NCI-H1417 (cell line): ENCODE data around the gene TPST2.

Source experiments
- DNase-seq, 3 experiments: peaks; one replicate each; lab custom pipeline; 2025; lab: John Stamatoyannopoulos, UW

Gene TPST2

GRCh38 chr22:26496456-26496855, 93.5 kb downstream of the TPST2 start:
- DNase-seq = no peak

DNA sequence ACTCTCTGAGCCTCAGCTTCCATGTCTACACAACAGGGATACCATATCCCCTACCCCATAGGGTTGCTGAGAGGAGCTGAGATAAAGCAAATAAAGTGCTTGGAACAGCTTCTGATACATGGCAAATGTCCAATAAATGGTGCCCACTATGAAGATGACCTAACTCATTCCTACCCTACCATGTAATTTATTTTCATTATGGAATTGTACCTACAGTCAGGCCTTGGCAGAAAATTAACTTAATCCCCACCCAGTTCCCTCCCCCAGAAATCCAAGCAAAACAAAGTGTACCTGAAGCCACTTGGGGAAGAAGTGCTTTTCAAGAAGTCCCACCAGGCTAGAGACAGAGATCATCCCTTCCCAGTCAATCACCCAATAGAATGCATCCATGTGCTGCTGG, 95.4 kb downstream of the TPST2 start:
- no peak for DNase-seq

DNA sequence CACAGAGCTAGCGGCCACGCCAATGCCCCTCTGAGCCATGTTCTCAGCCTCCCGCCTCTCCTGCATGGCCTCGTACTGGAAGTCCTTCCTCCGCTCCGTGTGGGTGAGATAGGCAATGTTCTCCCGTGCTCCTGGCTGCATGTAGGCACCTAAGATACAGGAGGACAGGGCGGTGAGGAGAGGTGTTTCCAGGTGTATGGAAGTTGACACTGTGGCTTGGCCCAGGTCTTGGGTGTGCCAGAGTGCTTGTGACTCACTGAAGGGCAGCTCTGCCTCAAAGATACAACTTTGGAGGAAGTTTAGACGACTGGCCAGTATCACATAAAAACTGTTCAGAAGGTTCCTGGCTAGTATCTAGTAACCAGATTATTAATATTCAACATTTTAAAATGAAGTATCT, 97.7 kb downstream of the TPST2 start:
- DNase-seq = no peak

GRCh38 chr22:26489447-26490036, 100.4 kb downstream of the TPST2 start:
- DNase-seq = no peak

DNA sequence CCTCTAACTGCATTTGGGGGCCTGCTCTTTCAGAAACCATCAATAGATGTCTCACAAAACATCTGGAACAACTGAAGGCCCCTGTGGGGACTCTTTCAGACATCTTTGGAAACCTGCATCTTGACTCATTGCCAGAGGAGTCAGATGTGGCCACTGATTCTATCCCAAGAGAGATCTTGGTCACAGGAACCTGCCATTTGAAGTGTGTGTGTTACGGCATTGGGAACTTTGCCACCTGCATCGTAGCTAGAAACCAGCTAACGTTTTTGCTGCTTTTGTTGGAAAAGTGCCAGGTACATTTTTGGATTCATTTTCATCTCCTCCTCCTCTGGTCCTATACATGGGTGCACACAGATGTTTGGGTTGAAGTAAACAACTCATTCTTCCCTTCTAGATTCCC, 101.9 kb downstream of the TPST2 start:
- DNase-seq = peak in 1 of 3 experiments; percentile 22

DNA sequence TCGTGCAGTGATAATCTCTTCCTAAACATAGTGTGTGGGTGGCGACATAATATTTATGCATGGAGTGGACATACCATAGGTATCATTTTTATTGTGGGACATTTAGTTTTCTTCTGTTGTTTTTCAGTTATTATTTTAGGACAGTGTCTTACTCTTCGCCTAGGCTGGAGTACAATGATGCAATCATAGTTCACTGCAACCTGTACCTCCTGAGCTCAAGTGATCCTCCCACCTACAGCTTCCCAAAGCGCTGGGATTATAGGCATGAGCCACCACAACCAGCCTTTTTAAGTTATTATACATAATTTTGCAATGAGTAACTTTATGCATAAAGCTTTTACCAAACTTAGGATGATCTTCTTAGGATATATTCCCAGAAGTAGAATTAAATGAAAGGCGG, 103.5 kb downstream of the TPST2 start:
- no peak for DNase-seq

DNA sequence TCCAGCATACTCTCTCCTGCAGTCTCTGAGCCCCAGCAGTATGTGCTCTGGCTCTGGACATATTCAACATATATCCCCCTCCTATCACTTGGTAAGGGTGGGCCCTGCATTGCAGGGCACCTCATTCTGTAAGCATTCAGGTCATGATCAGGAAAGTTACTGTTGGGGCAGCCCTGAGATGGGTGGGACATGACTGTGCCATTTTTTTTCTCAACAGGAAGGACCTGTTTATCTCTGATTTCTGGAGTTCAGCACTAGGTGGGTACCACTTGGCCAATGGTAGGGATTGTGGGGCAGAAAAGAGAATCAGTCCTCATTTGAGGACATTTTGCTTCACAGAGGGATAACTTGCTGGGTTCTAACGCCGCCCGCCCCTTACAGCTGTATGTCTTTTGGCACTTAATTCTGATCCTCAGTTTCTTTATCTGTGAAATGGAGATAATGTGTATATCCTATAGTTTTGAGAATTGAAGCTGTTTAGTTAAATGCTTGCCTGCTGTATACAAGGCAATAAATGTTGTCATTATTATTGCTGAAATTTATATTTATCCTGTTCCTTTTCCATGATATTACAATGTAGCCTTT, 104.0 kb downstream of the TPST2 start:
- DNase-seq = no peak

DNA sequence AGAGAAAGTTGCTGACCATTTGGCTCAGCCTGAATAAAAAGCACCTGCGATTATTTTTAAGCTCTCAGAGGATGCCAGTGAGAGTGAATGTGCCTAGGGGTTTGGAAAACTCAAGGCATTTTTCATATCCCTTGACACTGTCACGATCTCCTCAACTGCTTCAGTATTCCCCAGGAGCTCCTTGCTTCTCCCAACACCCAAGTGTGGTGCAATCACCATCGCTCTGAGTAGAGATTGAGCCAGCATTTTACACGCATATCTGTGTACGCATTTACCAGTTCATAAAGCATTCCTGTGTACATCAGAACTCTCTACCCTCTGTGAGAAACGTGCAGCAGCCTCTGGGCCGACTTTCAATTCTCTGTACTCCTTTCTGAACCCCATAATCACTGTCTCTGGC, 104.9 kb downstream of the TPST2 start:
- no peak for DNase-seq

GRCh38 chr22:26484360-26484706, 105.6 kb downstream of the TPST2 start:
- DNase-seq = no peak

- peak; percentile 86 to 90 (median 90) for DNase-seq
Observed at GRCh38 chr22:26483439-26484359, 106.2 kb downstream of the TPST2 start, which contains the start of the genes HPS4 and SRRD. HPS4 (minus strand) TSS chr22:26483783; CDS start chr22:26481762, 2,021 bp downstream. SRRD (plus strand) TSS chr22:26483877; CDS start chr22:26483891, 14 bp downstream.

DNA sequence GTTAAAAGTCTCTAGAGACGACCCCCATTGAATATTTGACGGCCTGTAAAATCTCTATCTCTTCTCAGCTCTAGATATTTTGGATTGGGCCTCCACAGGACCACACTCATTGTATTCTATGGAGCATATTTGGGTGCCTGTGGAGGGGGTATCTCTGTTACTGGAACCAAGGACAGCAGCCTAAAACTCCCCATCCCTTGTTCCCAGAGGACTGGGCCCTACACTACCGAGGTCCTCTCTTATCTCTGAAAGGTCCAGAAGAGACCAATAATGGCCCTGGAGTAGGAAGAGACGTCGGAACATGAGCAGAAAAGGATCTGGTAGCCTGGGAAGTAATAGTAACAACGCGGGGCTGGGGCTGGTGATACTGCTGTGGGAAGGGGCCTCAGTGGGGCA, 106.9 kb downstream of the TPST2 start:
- no peak for DNase-seq

- DNase-seq = no peak
Observed at GRCh38 chr22:26482161-26482560, 107.8 kb downstream of the TPST2 start.

DNA sequence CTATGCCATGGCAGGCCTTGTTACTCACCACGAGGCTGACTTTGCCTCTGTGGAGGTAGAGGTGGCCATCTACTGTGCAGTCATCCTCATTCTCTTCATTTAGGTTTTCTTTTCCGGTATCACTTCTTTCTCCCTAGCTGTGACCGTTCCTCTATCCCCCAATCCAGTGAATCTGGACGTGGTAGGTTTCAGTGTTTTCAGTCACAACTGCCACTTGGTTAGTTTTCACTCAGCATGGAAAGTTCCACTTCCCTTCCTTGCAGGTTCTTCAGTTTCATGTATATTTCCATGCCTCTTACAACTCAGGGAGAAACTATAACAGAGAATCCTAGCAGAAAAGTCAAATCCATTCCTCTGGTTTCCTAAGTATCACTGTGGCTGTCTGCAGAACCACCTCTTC, 108.2 kb downstream of the TPST2 start:
- DNase-seq = no peak

DNA sequence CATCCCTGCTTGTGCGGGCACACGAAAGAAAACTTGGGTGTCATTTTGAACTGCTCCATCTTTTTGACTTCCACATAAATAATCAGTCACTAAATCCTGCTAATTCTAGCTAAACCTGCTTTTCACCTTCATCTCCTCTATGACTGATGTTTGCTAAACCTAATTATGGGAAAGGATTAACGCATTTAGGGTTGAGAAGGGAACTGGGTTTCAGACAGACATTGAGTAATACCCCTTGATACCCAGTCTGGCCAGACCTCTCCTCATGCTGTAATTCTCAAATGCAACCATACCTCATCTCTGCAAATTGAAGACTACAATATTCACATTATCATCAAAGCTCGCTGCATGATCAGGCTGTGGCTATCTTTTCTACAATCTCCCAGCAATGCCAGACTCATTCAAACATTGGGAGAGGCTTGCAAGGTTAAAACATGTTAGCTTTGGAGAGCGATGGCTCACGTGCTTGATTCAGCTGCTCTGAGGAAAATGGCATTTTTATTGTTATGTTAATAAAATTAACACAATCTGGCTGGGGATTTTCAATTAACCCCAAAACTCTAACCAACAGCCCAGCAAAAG, 108.7 kb downstream of the TPST2 start:
- no peak for DNase-seq

- no peak for DNase-seq
Observed at GRCh38 chr22:26480611-26480932, 109.4 kb downstream of the TPST2 start.

- DNase-seq = peak in 1 of 3 experiments; percentile 19
Observed at GRCh38 chr22:26479792-26480610, 109.9 kb downstream of the TPST2 start.

GRCh38 chr22:26479043-26479791, 110.7 kb downstream of the TPST2 start:
- peak in 1 of 3 experiments; percentile 41 for DNase-seq

- DNase-seq = no peak
Observed at GRCh38 chr22:26477341-26477731, 112.6 kb downstream of the TPST2 start.

DNA sequence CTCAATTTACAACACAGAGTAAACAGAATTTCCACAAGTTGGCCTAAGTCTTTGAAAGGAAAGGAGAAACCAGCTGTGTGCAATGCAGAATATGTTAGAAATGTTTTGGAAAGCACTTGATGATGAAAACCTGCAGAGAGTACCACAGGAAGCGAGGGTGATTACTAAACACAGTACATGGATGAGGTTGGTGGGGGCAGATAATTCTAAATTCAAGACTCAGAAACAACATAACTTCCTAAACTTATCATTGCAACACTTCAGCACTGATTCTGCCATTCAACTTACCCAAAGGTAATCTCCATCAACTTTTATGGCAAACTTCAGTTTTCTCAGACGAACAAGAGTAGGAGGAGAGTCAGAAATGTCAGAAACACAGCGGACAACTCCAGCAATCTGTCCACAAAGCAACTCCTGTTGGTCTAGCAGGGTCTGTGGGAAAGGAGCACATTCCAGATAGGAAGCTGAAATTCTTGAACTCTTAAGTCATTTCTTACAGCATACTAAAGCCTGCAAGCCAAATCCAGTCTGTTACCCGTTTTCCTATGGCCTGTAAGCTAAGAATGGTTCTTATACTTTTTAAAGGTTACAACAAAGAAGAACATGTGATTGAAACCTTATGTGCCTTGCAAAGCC, 113.1 kb downstream of the TPST2 start:
- no peak for DNase-seq

DNA sequence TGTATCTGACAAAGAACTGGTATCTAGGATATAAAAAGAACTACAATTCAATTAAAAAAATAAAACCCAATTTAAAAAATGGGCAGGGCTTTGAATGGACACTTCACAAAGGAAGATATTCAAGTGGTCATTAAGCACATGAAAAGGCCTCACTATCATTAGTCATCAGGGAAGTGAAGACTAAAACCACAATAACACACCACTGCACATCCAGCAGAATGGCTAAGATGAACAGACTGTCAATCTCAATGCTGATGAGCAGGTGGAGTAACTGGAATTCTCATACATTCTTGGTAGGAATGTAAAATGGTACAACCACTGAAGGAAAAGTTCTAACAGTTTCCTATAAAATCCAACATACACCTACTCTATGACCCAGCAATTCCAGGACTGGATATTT, 115.2 kb downstream of the TPST2 start:
- DNase-seq = peak in 1 of 3 experiments; percentile 7
